Activated CD4-positive, alpha-beta T cell treated with anti-CD3 and anti-CD28 coated beads, Interleukin-2, amount 50 U/mL, for 24 hours (primary cell): Measurements from ENCODE around the gene KRTAP2-3.
"Not testable (repeated sequence)": the region's sequence is repeated elsewhere in the genome, so short reads cannot be mapped to it uniquely, and the experiment has no call there.

Experiments
- DNase-seq, 2 donors: peaks; one replicate each; pipeline ENCODE4 v3.0.0-alpha.2; 2020; ENCODE audit warnings: low read depth in 1 of 2, low spot score in 1 of 2

Gene KRTAP2-3

GRCh38 chr17:41069031-41069430, 9.1 kb upstream of the KRTAP2-3 start:
- no peak for DNase-seq

- no peak for DNase-seq
These were observed 7.4 kb upstream of the KRTAP2-3 start for GRCh38 chr17:41067281-41067680.

GRCh38 chr17:41065829-41066624, 6.1 kb upstream of the KRTAP2-3 start, which contains the start of gene KRTAP2-4:
KRTAP2-4 (minus strand) TSS chr17:41065879; CDS start chr17:41065845, 34 bp downstream.
- no peak for DNase-seq

- not testable (repeated sequence) for DNase-seq
These were observed 5.2 kb upstream of the KRTAP2-3 start for GRCh38 chr17:41065016-41065689.

- DNase-seq: no peak
These were observed 4.4 kb upstream of the KRTAP2-3 start for GRCh38 chr17:41064301-41064700.

GRCh38 chr17:41063449-41063848, 3.5 kb upstream of the KRTAP2-3 start:
- DNase-seq: no peak

GRCh38 chr17:41061964-41062363, 2.0 kb upstream of the KRTAP2-3 start:
- no peak for DNase-seq

GRCh38 chr17:41059276-41060051, 450 bp downstream of the KRTAP2-3 start:
- not testable (repeated sequence) for DNase-seq

- DNase-seq: no peak
These were observed 1.2 kb downstream of the KRTAP2-3 start for GRCh38 chr17:41058741-41059140.

- no peak for DNase-seq
These were observed 2.4 kb downstream of the KRTAP2-3 start for GRCh38 chr17:41057547-41057946.

GRCh38 chr17:41055130-41055529, 4.8 kb downstream of the KRTAP2-3 start, which contains the start of gene KRTAP2-2:
KRTAP2-2 (minus strand) TSS chr17:41055230; CDS start chr17:41055211, 19 bp downstream.
- not testable (repeated sequence) for DNase-seq

- DNase-seq: not testable (repeated sequence)
These were observed 5.4 kb downstream of the KRTAP2-3 start for GRCh38 chr17:41054556-41054955.

GRCh38 chr17:41054025-41054424, 5.9 kb downstream of the KRTAP2-3 start:
- no peak for DNase-seq

GRCh38 chr17:41052566-41052965, 7.3 kb downstream of the KRTAP2-3 start:
- DNase-seq: no peak

GRCh38 chr17:41049110-41049509, 10.8 kb downstream of the KRTAP2-3 start:
- no peak for DNase-seq

- no peak for DNase-seq
These were observed 11.5 kb downstream of the KRTAP2-3 start for GRCh38 chr17:41048441-41048840.

GRCh38 chr17:41046735-41047465, 13.0 kb downstream of the KRTAP2-3 start, which contains the start of gene KRTAP2-1:
KRTAP2-1 (minus strand) TSS chr17:41047316; CDS start chr17:41047267, 49 bp downstream.
- DNase-seq: not testable (repeated sequence)

GRCh38 chr17:41042953-41043352, 17.0 kb downstream of the KRTAP2-3 start:
- no peak for DNase-seq

GRCh38 chr17:41040783-41041571, 18.9 kb downstream of the KRTAP2-3 start, which contains the start of gene KRTAP1-1:
KRTAP1-1 (minus strand) TSS chr17:41041450; CDS start chr17:41041397, 53 bp downstream.
- DNase-seq: not testable (repeated sequence)
